H1 (cell line): ENCODE data around the gene HSPA1L. TPM values are rescaled to one million over a fixed set of nuclear protein-coding genes. Genes with fewer than 3 reads are reported as not detected.

Experiments
- CTCF ChIA-PET: fragments of 300-600 bp; sonication (Branson Sonifier 250); formaldehyde crosslinking; loops from one replicate; lab custom pipeline; 2021; ENCODE audit not compliant: partially characterized antibody; lab: Charles Lee
- POLR2A ChIA-PET: fragments of 300-600 bp; sonication (Branson Sonifier 250); formaldehyde crosslinking; loops from one replicate; lab custom pipeline; 2021; ENCODE audit warnings: inconsistent platforms; ENCODE audit not compliant: partially characterized antibody; lab: Charles Lee
- DNase-seq, 2 experiments: peaks; one replicate each; pipeline versions ENCODE4 v3.0.0 to v3.0.0-alpha.2; 2010 to 2022; ENCODE audit warnings: low spot score in 2 of 2, low read depth in 1 of 2, mixed read lengths in 1 of 2
- FAIRE-seq: peaks from 2 replicates; lab custom pipeline; 2011; peaks lifted over from hg19 to GRCh38; lab: Jason Lieb, UNC
- H2AFZ ChIP-seq: 2 replicates; pipeline ENCODE4 v1.8.1; 2012; ENCODE audit warnings: low read length, inconsistent platforms
- H2AK5ac ChIP-seq: 2 replicates; pipeline ENCODE4 v1.6.1; 2013; ENCODE audit warnings: low read depth, low read length
- H2BK120ac ChIP-seq: replicated peaks from 2 replicates; pipeline ENCODE3; 2013; ENCODE audit warnings: low read depth, low read length, inconsistent platforms
- H2BK12ac ChIP-seq: 2 replicates; pipeline ENCODE4 v1.6.1; 2013; ENCODE audit warnings: low read depth, low read length
- H2BK15ac ChIP-seq: 2 replicates; pipeline ENCODE4 v1.6.1; 2013; ENCODE audit warnings: low read length
- H2BK20ac ChIP-seq: 2 replicates; pipeline ENCODE4 v1.6.1; 2013; ENCODE audit warnings: low read length
- H2BK5ac ChIP-seq: 2 replicates; pipeline ENCODE4 v1.6.1; 2013; ENCODE audit warnings: low read depth, low read length
- H3K14ac ChIP-seq: 2 replicates; pipeline ENCODE4 v1.6.1; 2013; ENCODE audit warnings: inconsistent platforms; ENCODE audit not compliant: insufficient read length
- H3K18ac ChIP-seq: 2 replicates; pipeline ENCODE4 v1.6.1; 2013; ENCODE audit warnings: low read length; ENCODE audit errors: extremely low read depth
- H3K23ac ChIP-seq: 2 replicates; pipeline ENCODE4 v1.6.1; 2013; ENCODE audit warnings: inconsistent platforms; ENCODE audit not compliant: insufficient read length
- H3K23me2 ChIP-seq: 2 replicates; pipeline ENCODE4 v1.6.1; 2013; ENCODE audit warnings: low read depth, low read length
- H3K27ac ChIP-seq: 2 replicates; pipeline ENCODE4 v1.6.1; 2011; ENCODE audit warnings: low read depth, low read length, inconsistent platforms
- H3K27me3 ChIP-seq, 4 experiments: replicated peaks in 1 of 4; 1 replicate in 1 of 4; 2 replicates in 3 of 4; pipeline versions ENCODE4 v1.6.1 to v1.8.1; 2011 to 2013; ENCODE audit warnings: low read length in 3 of 4, mild to moderate bottlenecking in 3 of 4, inconsistent platforms in 2 of 4, mixed read lengths in 2 of 4, moderate library complexity in 1 of 4; ENCODE audit not compliant: control insufficient read depth in 3 of 4, insufficient read depth in 3 of 4; ENCODE audit errors: extremely low read depth in 1 of 4
- H3K36me3 ChIP-seq, 4 experiments: 2 replicates each; pipeline versions ENCODE4 v1.6.1 to v1.8.1; 2011 to 2013; ENCODE audit warnings: mild to moderate bottlenecking in 4 of 4, low read length in 3 of 4, moderate library complexity in 2 of 4, control low read depth in 1 of 4, inconsistent platforms in 1 of 4; ENCODE audit not compliant: insufficient read depth in 4 of 4, control insufficient read depth in 2 of 4
- H3K4ac ChIP-seq: replicated peaks from 2 replicates; pipeline ENCODE3; 2013; ENCODE audit warnings: low read length, low read depth, mixed read lengths, inconsistent platforms; ENCODE audit not compliant: insufficient read length
- H3K4me1 ChIP-seq, 4 experiments: replicated peaks in 1 of 4; 1 replicate in 1 of 4; 2 replicates in 3 of 4; pipeline versions ENCODE4 v1.6.1 to v1.8.1; 2011 to 2013; ENCODE audit warnings: low read length in 3 of 4, inconsistent platforms in 2 of 4, mixed read lengths in 1 of 4; ENCODE audit not compliant: insufficient read depth in 4 of 4, control insufficient read depth in 3 of 4
- H3K4me2 ChIP-seq, 2 experiments: 2 replicates each; pipeline versions ENCODE4 v1.6.1 to v1.8.1; 2011 to 2013; ENCODE audit warnings: low read depth in 2 of 2, low read length in 2 of 2, control low read depth in 1 of 2, inconsistent platforms in 1 of 2, mild to moderate bottlenecking in 1 of 2; ENCODE audit not compliant: insufficient read depth in 1 of 2
- H3K4me3 ChIP-seq, 4 experiments: fragments of 200-600, 300-600 bp in 1 of 4; sonication (generic), shearing (Covaris generic), sonication (Bioruptor Twin) in 1 of 4; 2 replicates each; pipeline versions ENCODE4 v1.5.1 to v1.8.1; 2011 to 2016; ENCODE audit warnings: low read length in 4 of 4, low read depth in 3 of 4, control low read depth in 2 of 4, inconsistent platforms in 2 of 4, mild to moderate bottlenecking in 2 of 4, mixed read lengths in 1 of 4, moderate library complexity in 1 of 4; ENCODE audit not compliant: insufficient read depth in 2 of 4; ENCODE audit errors: extremely low read depth in 1 of 4
- H3K56ac ChIP-seq: replicated peaks from 2 replicates; pipeline ENCODE3; 2013; ENCODE audit warnings: low read depth, mild to moderate bottlenecking, mixed read lengths, low read length, inconsistent platforms; ENCODE audit not compliant: insufficient read length
- H3K79me1 ChIP-seq: 2 replicates; pipeline ENCODE4 v1.6.1; 2013; ENCODE audit warnings: low read depth, low read length, control low read depth
- H3K79me2 ChIP-seq, 2 experiments: 2 replicates each; pipeline versions ENCODE4 v1.6.1 to v1.8.1; 2012 to 2013; ENCODE audit warnings: low read length in 2 of 2, mild to moderate bottlenecking in 2 of 2, inconsistent platforms in 1 of 2; ENCODE audit not compliant: insufficient read depth in 2 of 2, control insufficient read depth in 1 of 2
- H3K9ac ChIP-seq, 4 experiments: replicated peaks in 1 of 4; 1 replicate in 1 of 4; 2 replicates in 3 of 4; pipeline versions ENCODE4 v1.6.1 to v1.8.1; 2011 to 2013; ENCODE audit warnings: low read depth in 3 of 4, low read length in 3 of 4, control low read depth in 2 of 4, mild to moderate bottlenecking in 2 of 4, moderate library complexity in 2 of 4, inconsistent platforms in 1 of 4; ENCODE audit errors: extremely low read depth in 1 of 4
- H3K9me3 ChIP-seq, 2 experiments: 2 replicates each; pipeline versions ENCODE4 v1.6.1 to v1.8.1; 2012 to 2013; ENCODE audit warnings: mild to moderate bottlenecking in 2 of 2, moderate library complexity in 2 of 2, control low read depth in 1 of 2, inconsistent platforms in 1 of 2, low read depth in 1 of 2, low read length in 1 of 2, mixed read lengths in 1 of 2; ENCODE audit not compliant: insufficient read depth in 2 of 2
- H4K20me1 ChIP-seq, 2 experiments: replicated peaks in 1 of 2; 2 replicates each; pipeline versions ENCODE3 to v1.8.1; 2011 to 2013; ENCODE audit warnings: inconsistent platforms in 2 of 2, low read length in 2 of 2, mild to moderate bottlenecking in 1 of 2; ENCODE audit not compliant: insufficient read depth in 2 of 2, control insufficient read depth in 1 of 2
- H4K5ac ChIP-seq: 2 replicates; pipeline ENCODE4 v1.6.1; 2013; ENCODE audit warnings: low read length, low read depth, mixed read lengths, inconsistent platforms; ENCODE audit not compliant: insufficient read length
- H4K8ac ChIP-seq: 2 replicates; pipeline ENCODE4 v1.8.0; 2013; ENCODE audit warnings: mild to moderate bottlenecking, moderate library complexity, low read length, inconsistent platforms; ENCODE audit not compliant: insufficient read depth; ENCODE audit errors: extremely low read depth
- H4K91ac ChIP-seq: replicated peaks from 2 replicates; pipeline ENCODE3; 2013; ENCODE audit warnings: low read length, mixed read lengths, inconsistent platforms; ENCODE audit not compliant: insufficient read length
- KDM5A ChIP-seq: fragments of 200-600 bp; IDR thresholded peaks from 2 replicates; pipeline ENCODE4 v1.7.1; 2012; ENCODE audit warnings: mild to moderate bottlenecking, low read length, inconsistent platforms, mixed read lengths
- WGBS, 2 experiments: shearing (Covaris generic) in 1 of 2; methylation state at CpG; one replicate each; pipeline versions ENCODE4 v1.1.6 to v1.1.7; 2013 to 2015; ENCODE audit warnings: low lambda C conversion rate in 2 of 2, mixed read lengths in 2 of 2, inconsistent platforms in 1 of 2, low coverage in 1 of 2, missing lambda C conversion rate in 1 of 2; ENCODE audit not compliant: insufficient replicate concordance in 2 of 2, insufficient coverage in 1 of 2, insufficient read length in 1 of 2; ENCODE audit errors: extremely low coverage in 1 of 2, missing lambda C conversion rate in 1 of 2; 5-methylcytosine and 5-hydroxymethylcytosine counted together
- polyA plus RNA-seq, 7 experiments: library from polyadenylated mRNA; depleted of rRNA in 3 of 7; stranded (reverse) in 5 of 7; unstranded in 2 of 7; fragments of >200 nt in 5 of 7; fragments of 200-250 nt in 2 of 7; gene quantifications; 1 replicate in 5 of 7; 2 replicates in 1 of 7; 4 replicates in 1 of 7; pipeline versions ENCODE4 v1.2.1 to v1.2.3, GENCODE V29; 2011 to 2013; ENCODE audit warnings: missing spikeins in 2 of 7, mixed read lengths in 2 of 7
- total RNA-seq: library from RNA; stranded (reverse); fragmentation: NEBNext Ultra II Directional; extraction: Animal tissue kit (Norgen Biotek cat#: 25700); gene quantifications from 2 replicates; pipeline ENCODE4 v1.2.1, GENCODE V29; 2021

The HSPA1L gene
- total and polyA plus RNA-seq, 2 of the 8 experiments (the other 6 are each of a cell fraction or from before 2014, with no cell fraction given) = 1.00 to 1.9 TPM

DNA sequence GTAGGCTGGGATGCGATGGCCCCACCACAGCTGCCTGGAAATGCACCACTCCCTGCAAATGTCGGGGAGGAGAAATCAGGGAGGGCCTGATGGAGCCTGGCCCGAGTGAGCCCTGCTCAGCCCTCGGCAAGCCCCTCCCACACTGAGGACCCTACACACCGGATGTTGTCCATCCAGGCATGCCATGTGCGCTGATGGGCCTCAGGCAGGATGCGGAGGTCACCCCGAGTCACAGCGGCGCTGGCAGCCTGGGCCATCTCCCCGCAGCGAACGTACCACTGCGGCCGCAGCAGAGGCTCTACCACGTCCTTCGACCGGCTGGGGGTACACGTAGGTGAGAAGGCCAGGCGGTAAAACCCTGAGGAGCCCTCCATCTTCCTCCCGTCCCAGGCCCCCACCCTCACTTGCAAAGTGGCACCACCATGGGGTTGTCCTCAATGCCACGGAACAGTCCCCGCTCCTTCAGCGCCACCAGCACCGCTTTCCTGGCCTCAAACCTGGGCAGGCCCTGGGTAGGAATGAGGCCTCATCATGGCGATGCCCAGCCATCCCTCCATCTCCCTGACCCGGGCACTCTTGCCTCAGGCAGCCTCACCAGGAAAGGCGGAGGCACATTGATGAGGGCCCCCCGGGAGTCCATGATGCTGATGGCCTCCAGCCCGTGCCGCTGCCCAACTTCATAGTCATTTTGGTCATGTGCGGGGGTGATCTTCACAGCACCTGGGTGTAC, 32.8 kb downstream of the HSPA1L start:
- POLR2A ChIA-PET = interaction anchor here (1.0 to 10.7 kb wide), 10 partner anchors 5 to 53 kb away, joined by 3 to 85 read pairs (median 4); partner anchors contain the start of genes VARS1 and VWA7
- no peak overlapping the region for H4K8ac ChIP-seq
- no peak for DNase-seq
- H3K4me2 ChIP-seq = no peak overlapping the region
- H3K36me3 ChIP-seq = peaks cover 33 to 79% (median 58%) of the 10 kb centered on the region in 4 experiments
- no peak overlapping the region for H3K23ac ChIP-seq
- H3K79me1 ChIP-seq = no peaks in the 10 kb centered on the region
- TF ChIP-seq KDM5A = no peak
- H2BK20ac ChIP-seq = no peak overlapping the region
- H3K9ac ChIP-seq = no peak overlapping the region
- H2BK12ac ChIP-seq = no peak overlapping the region
- H3K56ac ChIP-seq = no peak overlapping the region
- 0 out of 2 replicates have a peak, but pooled peaks cover 1% of the 10 kb centered on the region for H3K23me2 ChIP-seq
- 97% methylated on average over 32 of the region's 32 CpGs; no CpG with 5 or more reads in 1 of the 2 experiments for WGBS, 2 experiments
- no peak overlapping the region for H3K18ac ChIP-seq
- no peaks in the 10 kb centered on the region for H3K79me2 ChIP-seq
- H2BK120ac ChIP-seq = no peak overlapping the region
- H4K5ac ChIP-seq = no peak overlapping the region
- FAIRE-seq = no peak
- H2BK15ac ChIP-seq = no peak overlapping the region
- H3K4ac ChIP-seq = no peak overlapping the region
- CTCF ChIA-PET = interaction anchor here (1.0 to 15.6 kb wide), 4 partner anchors 8 to 44 kb away, joined by 3 to 228 read pairs (median 3); partner anchors contain the start of gene VWA7
- no peaks in the 10 kb centered on the region for H3K4me1 ChIP-seq
- H2BK5ac ChIP-seq = no peak overlapping the region; the same call in 1 of the 2 replicates
- H3K27me3 ChIP-seq = no peaks in the 10 kb centered on the region; a peak in 1 of 7 replicates
- H4K20me1 ChIP-seq = peaks cover 1 to 3% of the 10 kb centered on the region in 2 experiments
- no peak overlapping the region for H3K4me3 ChIP-seq
- H3K9me3 ChIP-seq = no peaks in the 10 kb centered on the region
- no peak overlapping the region for H3K14ac ChIP-seq
- H2AFZ ChIP-seq = no peak overlapping the region
- no peak overlapping the region for H2AK5ac ChIP-seq
- H3K27ac ChIP-seq = no peak overlapping the region
- H4K91ac ChIP-seq = no peak overlapping the region
